Measurements from ENCODE around the gene ZNF609.

- TF ChIP-seq ZNF274 (IDR thresholded peaks at IDR 0.05; ENCODE audit: insufficient read depth, insufficient read length), result no peak
- no peak for TF ChIP-seq CBFB (IDR thresholded peaks at IDR 0.05; ENCODE audit: low read depth)
- no peak for TF ChIP-seq CTCF (IDR thresholded peaks at IDR 0.05 in 2 of 3, conservative IDR thresholded peaks at IDR 0.05 in 1 of 3; ENCODE audit: control insufficient read depth in 2 of 3, extremely low read depth in 1 of 3, insufficient read depth in 1 of 3, low read depth in 3 of 3, low read length in 3 of 3)
Measured at GRCh38 chr15:64438653-64439447, 21.5 kb upstream of the ZNF609 start.
